Tibial nerve (tissue), 4 donors: ENCODE measurements around the gene JPT2.

Experiments used
- EP300 ChIP-seq, 2 donors: sonication (generic); formaldehyde crosslinking; IDR thresholded peaks; one replicate each; pipeline ENCODE4 v1.6.1; 2017; ENCODE audit warnings: antibody characterized with exemption in 2 of 2, mild to moderate bottlenecking in 1 of 2
- POLR2A ChIP-seq, 2 donors: fragments of 450-650 bp; IDR thresholded peaks; one replicate each; pipeline ENCODE4 v1.6.1; 2017; ENCODE audit warnings: antibody characterized with exemption in 2 of 2, mild to moderate bottlenecking in 2 of 2, moderate library complexity in 2 of 2
- TF ChIP-seq, protein P1 (sequence below), 5 experiments: fragments of 200-600 bp in 3 of 5; fragments of 450-650 bp in 2 of 5; sonication (generic) in 3 of 5; IDR thresholded peaks; one replicate each; pipeline ENCODE4 v1.5.1; 2016 to 2019; ENCODE audit warnings: antibody characterized with exemption in 5 of 5, mild to moderate bottlenecking in 3 of 5, moderate library complexity in 2 of 5

DNA sequence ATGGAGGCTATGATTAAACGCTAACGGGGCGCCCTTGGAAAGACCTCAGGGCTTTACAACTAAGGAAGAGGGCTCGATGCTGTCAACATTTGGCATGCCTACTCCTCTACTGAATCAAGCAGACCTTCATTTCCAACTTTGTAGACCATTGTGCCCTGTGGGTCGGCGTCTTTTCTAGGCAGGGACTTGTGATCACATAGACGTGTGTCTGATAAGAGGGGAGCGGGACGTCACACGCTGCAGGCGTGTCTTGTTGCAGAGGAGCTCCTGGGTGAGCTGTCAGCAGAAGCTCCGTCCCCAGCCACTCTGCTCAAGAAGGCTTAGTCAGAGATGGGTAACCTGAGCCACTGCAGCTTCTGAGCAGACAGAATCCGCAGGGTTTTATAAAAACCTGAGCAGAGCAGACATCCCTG lies 30.7 kb downstream of the JPT2 start:
- no peak for TF ChIP-seq POLR2A (IDR thresholded peaks at IDR 0.05)
- no peak for TF ChIP-seq EP300 (IDR thresholded peaks at IDR 0.05)
- TF ChIP-seq, protein P1, sequence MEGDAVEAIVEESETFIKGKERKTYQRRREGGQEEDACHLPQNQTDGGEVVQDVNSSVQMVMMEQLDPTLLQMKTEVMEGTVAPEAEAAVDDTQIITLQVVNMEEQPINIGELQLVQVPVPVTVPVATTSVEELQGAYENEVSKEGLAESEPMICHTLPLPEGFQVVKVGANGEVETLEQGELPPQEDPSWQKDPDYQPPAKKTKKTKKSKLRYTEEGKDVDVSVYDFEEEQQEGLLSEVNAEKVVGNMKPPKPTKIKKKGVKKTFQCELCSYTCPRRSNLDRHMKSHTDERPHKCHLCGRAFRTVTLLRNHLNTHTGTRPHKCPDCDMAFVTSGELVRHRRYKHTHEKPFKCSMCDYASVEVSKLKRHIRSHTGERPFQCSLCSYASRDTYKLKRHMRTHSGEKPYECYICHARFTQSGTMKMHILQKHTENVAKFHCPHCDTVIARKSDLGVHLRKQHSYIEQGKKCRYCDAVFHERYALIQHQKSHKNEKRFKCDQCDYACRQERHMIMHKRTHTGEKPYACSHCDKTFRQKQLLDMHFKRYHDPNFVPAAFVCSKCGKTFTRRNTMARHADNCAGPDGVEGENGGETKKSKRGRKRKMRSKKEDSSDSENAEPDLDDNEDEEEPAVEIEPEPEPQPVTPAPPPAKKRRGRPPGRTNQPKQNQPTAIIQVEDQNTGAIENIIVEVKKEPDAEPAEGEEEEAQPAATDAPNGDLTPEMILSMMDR (IDR thresholded peaks at IDR 0.05), result no peak
